Activated CD8-positive, alpha-beta T cell treated with anti-CD3 and anti-CD28 coated beads for 36 hours (primary cell): ENCODE data around the gene LRMDA. TPM values are rescaled to one million over a fixed set of nuclear protein-coding genes. Genes with fewer than 3 reads are reported as not detected.

Experiments used
- ATAC-seq: fragments of 200-7000 bp; cut with Tn5 transposase; one replicate; pipeline ENCODE4 v1.10.0; 2021; ENCODE audit warnings: mild to moderate bottlenecking, moderate library complexity
- CTCF ChIA-PET: fragments of 350-600 bp; sonication (Branson Sonifier 250); formaldehyde crosslinking; loops from one replicate; lab custom pipeline; 2021; ENCODE audit warnings: antibody characterized with exemption; lab: Charles Lee
- POLR2A ChIA-PET: fragments of 350-600 bp; sonication (Branson Sonifier 250); formaldehyde crosslinking; loops from one replicate; lab custom pipeline; 2021; ENCODE audit warnings: antibody characterized with exemption; lab: Charles Lee
- DNase-seq: peaks from one replicate; pipeline ENCODE4 v3.0.0-alpha.2; 2020
- H3K27ac Mint-ChIP-seq: one replicate; pipeline ENCODE4 v1.8.0; 2021; ENCODE audit warnings: mild to moderate bottlenecking, mixed read lengths
- H3K27me3 Mint-ChIP-seq: one replicate; pipeline ENCODE4 v1.8.0; 2021; ENCODE audit warnings: mixed read lengths
- H3K36me3 Mint-ChIP-seq: one replicate; pipeline ENCODE4 v1.8.0; 2021; ENCODE audit warnings: low read depth, mixed read lengths
- H3K4me1 Mint-ChIP-seq: one replicate; pipeline ENCODE4 v1.8.0; 2021; ENCODE audit warnings: low read depth, mixed read lengths
- H3K4me3 Mint-ChIP-seq: one replicate; pipeline ENCODE4 v1.8.0; 2021; ENCODE audit warnings: mild to moderate bottlenecking, moderate library complexity, mixed read lengths
- H3K9me3 Mint-ChIP-seq: one replicate; pipeline ENCODE4 v1.8.0; 2021; ENCODE audit warnings: mixed read lengths
- intact Hi-C: fragments of 100-400 bp; cut with micrococcal nuclease; formaldehyde crosslinking; loops from one replicate; pipeline ENCODE4 v1.10.0; 2022
- total RNA-seq, 2 experiments: library from RNA; stranded (reverse); gene quantifications; one replicate each; pipeline ENCODE4 v1.2.3, GENCODE V29; 2021
- TF ChIP-seq, protein P1 (sequence below): fragments of 200-600 bp; IDR thresholded peaks from one replicate; pipeline ENCODE4 v1.8.0; 2022; ENCODE audit warnings: antibody characterized with exemption, mild to moderate bottlenecking

LRMDA gene
- total RNA-seq, 2 experiments from 2014 or later, result not detected

DNA sequence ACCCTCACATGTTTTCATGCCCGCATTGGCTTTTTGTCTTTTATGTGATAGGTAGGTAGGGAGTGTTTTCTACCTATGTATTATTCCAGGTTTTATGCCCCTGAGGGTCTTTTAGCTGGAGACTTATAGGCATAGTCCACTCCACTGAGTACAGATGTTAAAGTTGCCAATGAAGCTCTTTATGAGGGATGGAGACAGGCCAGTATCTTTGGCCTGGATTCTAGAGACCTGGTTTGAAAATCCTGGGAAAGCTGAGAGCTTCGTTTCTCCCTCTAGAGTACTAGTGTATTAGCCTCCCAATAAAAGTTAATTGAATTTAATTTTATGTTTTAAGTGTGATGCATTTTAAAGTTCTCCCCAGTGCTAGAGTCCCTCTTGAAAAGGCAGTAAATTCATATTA lies 854.1 kb downstream of the LRMDA start:
- intact Hi-C loops, result no loop called here
- no peaks in the 10 kb centered on the region for H3K9me3 Mint-ChIP-seq
- no peaks in the 10 kb centered on the region for H3K36me3 Mint-ChIP-seq
- ChIA-PET CTCF (no interaction called here), POLR2A (interaction anchor here (0.7 kb wide), 1 partner anchor 824 kb away, joined by 3 read pairs; no protein-coding TSS in a partner anchor)
- H3K27ac Mint-ChIP-seq, result no peak overlapping the region
- no peak for ATAC-seq
- no peak overlapping the region for H3K4me3 Mint-ChIP-seq
- no peaks in the 10 kb centered on the region for H3K4me1 Mint-ChIP-seq
- no peak for DNase-seq
- TF ChIP-seq, protein P1, sequence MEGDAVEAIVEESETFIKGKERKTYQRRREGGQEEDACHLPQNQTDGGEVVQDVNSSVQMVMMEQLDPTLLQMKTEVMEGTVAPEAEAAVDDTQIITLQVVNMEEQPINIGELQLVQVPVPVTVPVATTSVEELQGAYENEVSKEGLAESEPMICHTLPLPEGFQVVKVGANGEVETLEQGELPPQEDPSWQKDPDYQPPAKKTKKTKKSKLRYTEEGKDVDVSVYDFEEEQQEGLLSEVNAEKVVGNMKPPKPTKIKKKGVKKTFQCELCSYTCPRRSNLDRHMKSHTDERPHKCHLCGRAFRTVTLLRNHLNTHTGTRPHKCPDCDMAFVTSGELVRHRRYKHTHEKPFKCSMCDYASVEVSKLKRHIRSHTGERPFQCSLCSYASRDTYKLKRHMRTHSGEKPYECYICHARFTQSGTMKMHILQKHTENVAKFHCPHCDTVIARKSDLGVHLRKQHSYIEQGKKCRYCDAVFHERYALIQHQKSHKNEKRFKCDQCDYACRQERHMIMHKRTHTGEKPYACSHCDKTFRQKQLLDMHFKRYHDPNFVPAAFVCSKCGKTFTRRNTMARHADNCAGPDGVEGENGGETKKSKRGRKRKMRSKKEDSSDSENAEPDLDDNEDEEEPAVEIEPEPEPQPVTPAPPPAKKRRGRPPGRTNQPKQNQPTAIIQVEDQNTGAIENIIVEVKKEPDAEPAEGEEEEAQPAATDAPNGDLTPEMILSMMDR, result no peak
- H3K27me3 Mint-ChIP-seq, result no peaks in the 10 kb centered on the region

DNA sequence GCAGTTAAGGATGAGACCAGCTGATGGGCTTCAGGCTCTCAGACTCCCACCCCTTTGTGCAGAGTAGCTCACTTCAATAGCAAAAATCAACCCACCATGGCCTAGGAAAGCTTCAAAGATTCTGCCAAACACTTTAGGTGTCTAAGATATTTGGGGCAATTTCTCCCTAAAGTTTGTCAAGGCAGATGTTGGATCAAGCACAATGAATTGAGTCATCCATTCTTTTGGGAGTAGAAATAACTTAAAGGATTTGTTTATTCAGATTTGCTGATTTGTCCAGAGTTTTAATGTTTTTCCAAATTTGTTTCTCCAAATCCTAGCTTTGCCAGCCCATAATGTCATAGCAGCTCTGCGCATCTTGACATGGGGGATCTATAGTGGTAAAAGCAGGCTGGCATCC lies 855.1 kb downstream of the LRMDA start:
- POLR2A ChIA-PET, result no interaction called here
- intact Hi-C loops, result no loop called here

DNA sequence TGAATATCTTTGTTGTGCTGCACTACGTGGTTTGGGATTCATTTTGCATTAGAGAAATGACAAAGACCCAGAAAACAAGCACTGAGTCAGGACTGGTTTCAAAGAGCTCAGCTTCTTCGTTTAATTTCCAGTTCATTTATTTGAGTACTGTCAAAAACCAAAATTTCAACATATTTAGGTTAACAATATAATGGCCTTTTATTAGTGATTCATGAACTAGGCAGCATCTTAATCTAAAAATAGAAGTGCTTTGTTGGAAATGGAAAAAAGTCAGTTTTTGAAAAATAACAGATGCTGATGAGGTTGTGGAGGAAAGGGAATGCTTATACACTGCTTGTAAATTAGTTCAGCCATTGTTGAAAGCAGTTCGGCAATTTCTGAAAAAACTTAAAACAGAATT lies 856.4 kb downstream of the LRMDA start:
- no peaks in the 10 kb centered on the region for H3K27me3 Mint-ChIP-seq
- ATAC-seq (no peak), DNase-seq (no peak)
- H3K9me3 Mint-ChIP-seq, result no peaks in the 10 kb centered on the region
- ChIA-PET CTCF (no interaction called here), POLR2A (interaction anchor here (0.7 kb wide), 1 partner anchor 434 kb away, joined by 3 read pairs; no protein-coding TSS in a partner anchor)
- intact Hi-C loops, result no loop called here
- H3K4me3 Mint-ChIP-seq, result no peak overlapping the region
- no peaks in the 10 kb centered on the region for H3K36me3 Mint-ChIP-seq
- TF ChIP-seq, protein P1, result no peak
- H3K4me1 Mint-ChIP-seq, result no peaks in the 10 kb centered on the region
- no peak overlapping the region for H3K27ac Mint-ChIP-seq

More for the DNA sequence above, 855.1 kb downstream of the LRMDA start:
- no peak for DNase-seq
- Mint-ChIP-seq H3K36me3 (no peaks in the 10 kb centered on the region), H3K27ac (no peak overlapping the region), H3K27me3 (no peaks in the 10 kb centered on the region), H3K9me3 (no peaks in the 10 kb centered on the region), H3K4me1 (no peaks in the 10 kb centered on the region), H3K4me3 (no peak overlapping the region)
- ATAC-seq, result no peak
- TF ChIP-seq, protein P1, result no peak
- CTCF ChIA-PET, result no interaction called here

DNA sequence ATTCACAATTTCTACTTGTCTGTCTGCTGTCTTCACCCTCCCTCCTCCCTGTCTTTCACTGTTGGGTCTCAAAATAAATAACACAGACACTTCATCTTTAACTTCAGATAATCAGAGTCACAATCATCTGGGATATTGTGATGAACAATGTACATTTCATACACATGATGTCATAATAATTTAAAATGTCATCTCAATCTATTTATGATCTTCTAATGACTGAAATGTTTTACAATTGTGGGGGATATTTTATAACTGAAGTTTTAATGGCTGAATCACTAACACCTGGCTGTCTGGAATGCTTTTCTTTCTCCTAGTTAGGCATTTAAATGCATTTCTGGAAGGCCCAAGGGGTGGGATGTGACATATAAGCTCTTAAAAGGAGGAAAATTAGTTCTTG lies 859.8 kb downstream of the LRMDA start:
- no peak for DNase-seq
- TF ChIP-seq, protein P1, result no peak
- POLR2A ChIA-PET, result no interaction called here

DNA sequence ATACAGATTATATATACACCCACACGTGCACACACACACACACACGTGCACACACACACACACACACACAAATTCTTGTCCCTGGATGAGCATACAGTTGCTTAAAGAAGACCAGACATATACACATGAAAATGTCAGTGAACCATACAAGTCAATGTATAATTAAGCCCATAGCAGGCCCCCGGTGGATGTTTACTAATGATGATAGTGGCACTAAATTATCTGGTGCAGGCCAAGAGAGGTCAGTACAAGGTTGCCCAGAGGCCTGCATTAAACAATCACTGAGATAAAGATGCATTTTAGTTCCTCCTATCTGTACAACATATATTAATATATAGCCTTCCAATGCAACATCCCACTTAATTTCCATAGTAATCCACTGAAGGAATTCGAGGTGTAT lies 860.5 kb downstream of the LRMDA start:
- Mint-ChIP-seq H3K36me3 (no peaks in the 10 kb centered on the region), H3K4me1 (no peaks in the 10 kb centered on the region), H3K9me3 (no peaks in the 10 kb centered on the region), H3K27me3 (peaks cover 2% of the 10 kb centered on the region), H3K27ac (no peak overlapping the region), H3K4me3 (no peak overlapping the region)
- ChIA-PET CTCF (no interaction called here), POLR2A (no interaction called here)
- DNase-seq, result no peak
- TF ChIP-seq, protein P1, result no peak
- no peak for ATAC-seq
- intact Hi-C loops, result no loop called here

More for the DNA sequence above, 859.8 kb downstream of the LRMDA start:
- intact Hi-C loops, result no loop called here
- H3K27ac Mint-ChIP-seq, result no peak overlapping the region
- no peak overlapping the region for H3K4me3 Mint-ChIP-seq
- CTCF ChIA-PET, result no interaction called here
- no peaks in the 10 kb centered on the region for H3K36me3 Mint-ChIP-seq
- peaks cover 2% of the 10 kb centered on the region for H3K27me3 Mint-ChIP-seq
- no peaks in the 10 kb centered on the region for H3K4me1 Mint-ChIP-seq
- no peak for ATAC-seq
- no peaks in the 10 kb centered on the region for H3K9me3 Mint-ChIP-seq
